Fibroblast of the aortic adventitia (primary cell): ENCODE data around the gene TADA3. TPM values are rescaled to one million over a fixed set of nuclear protein-coding genes. Genes with fewer than 3 reads are reported as not detected.
"Not testable (repeated sequence)": the region's sequence is repeated elsewhere in the genome, so short reads cannot be mapped to it uniquely, and the experiment has no call there.

ENCODE experiments used
- DNase-seq: peaks from one replicate; pipeline ENCODE4 v3.0.0-alpha.2; 2010; ENCODE audit warnings: low read depth
- H3K4me3 ChIP-seq: 2 replicates; pipeline ENCODE4 v1.5.1; 2011; ENCODE audit warnings: low read depth, mild to moderate bottlenecking, control low read depth, low read length, moderate library complexity
- total RNA-seq: library from RNA; depleted of rRNA; stranded (reverse); fragments of >200 nt; gene quantifications from 2 replicates; pipeline ENCODE4 v1.2.3, GENCODE V29; 2012; ENCODE audit warnings: low replicate concordance
- TF ChIP-seq, protein P1 (sequence below): IDR thresholded peaks from 2 replicates; pipeline ENCODE4 v1.5.1; 2011; ENCODE audit warnings: mild to moderate bottlenecking, low read length, control low read depth, inconsistent platforms; ENCODE audit not compliant: insufficient read depth

The TADA3 gene
- total RNA-seq, 1 donor, result 74.2 TPM

DNA sequence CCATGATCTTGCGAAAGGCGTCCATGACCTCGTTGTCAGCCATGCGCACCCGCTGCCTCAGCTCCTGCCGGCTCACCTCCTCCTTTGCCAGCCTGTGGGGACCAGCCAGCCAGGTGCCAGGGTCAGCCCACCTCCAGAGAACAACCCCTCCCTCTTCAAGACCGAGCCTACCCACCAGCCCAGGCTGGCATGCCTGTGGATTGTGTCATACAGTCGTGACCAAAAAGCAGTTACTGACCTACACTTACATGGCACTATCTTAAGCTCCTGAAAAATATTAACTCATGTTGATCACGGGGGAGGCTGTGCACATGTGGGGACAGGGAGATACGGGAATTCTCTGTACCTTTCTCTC is 11.8 kb downstream of the TADA3 start:
- no peak for DNase-seq
- TF ChIP-seq, protein P1, sequence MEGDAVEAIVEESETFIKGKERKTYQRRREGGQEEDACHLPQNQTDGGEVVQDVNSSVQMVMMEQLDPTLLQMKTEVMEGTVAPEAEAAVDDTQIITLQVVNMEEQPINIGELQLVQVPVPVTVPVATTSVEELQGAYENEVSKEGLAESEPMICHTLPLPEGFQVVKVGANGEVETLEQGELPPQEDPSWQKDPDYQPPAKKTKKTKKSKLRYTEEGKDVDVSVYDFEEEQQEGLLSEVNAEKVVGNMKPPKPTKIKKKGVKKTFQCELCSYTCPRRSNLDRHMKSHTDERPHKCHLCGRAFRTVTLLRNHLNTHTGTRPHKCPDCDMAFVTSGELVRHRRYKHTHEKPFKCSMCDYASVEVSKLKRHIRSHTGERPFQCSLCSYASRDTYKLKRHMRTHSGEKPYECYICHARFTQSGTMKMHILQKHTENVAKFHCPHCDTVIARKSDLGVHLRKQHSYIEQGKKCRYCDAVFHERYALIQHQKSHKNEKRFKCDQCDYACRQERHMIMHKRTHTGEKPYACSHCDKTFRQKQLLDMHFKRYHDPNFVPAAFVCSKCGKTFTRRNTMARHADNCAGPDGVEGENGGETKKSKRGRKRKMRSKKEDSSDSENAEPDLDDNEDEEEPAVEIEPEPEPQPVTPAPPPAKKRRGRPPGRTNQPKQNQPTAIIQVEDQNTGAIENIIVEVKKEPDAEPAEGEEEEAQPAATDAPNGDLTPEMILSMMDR, result no peak
- no peak overlapping the region for H3K4me3 ChIP-seq

DNA sequence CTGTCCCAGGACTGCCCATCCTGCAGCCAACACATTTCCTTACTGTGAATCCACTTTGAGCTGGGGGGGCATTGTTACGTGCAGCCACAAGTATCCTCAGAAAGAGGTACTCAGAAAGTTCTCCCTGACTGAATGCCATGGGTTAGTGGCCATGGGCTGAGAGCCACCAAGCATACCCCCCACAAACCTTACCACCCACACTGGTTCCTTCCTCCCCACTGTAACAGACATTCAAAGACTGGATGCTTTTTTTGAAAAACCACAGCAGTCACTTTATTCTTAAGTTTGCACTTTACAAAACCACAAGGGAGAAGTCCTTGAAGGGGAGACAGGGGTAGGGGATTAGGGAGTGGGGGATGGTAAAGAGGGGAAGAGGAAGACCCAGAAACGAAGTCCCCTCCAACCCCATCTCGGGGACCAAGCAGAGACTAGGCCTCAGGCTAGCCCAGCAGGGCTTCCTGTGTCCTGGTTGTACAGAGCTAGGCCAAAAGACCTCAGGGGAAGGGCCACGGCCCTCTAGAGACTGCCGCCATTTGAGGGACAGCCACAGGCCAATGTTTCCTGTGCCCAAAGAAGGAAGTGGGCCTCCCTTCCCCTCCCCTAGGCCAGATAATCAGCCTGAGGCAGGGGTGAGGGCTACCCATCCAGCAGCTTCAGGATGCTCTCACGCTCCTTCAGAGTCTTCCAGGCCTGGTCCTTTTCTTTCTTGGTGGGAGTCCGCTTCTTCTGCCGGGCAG is 12.4 kb downstream of the TADA3 start:
- DNase-seq, result no peak
- TF ChIP-seq, protein P1, result no peak
- H3K4me3 ChIP-seq, result no peak overlapping the region

DNA sequence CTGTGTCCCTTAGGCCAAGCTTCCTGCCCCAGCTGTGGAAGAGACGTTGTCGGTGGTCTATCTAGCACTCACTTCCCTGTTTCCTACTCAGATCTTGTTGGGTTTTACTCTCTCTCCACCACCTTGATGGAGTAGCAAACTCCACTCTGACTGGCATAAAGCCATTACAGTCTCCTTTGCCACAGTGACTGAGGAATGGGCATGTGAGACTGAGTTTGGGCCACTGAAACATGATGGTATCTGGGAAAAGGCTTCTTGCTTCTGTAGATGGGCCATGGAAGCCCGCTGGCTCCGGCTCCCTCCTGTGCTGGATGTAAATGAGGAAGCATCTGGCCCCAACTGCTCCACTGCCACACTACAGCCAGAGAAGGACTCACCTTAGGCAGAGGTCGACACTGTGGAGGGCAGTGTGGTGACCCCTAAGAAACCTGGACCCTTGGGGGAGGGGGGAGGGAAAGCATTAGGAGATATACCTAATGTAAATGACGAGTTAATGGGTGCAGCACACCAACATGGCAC is 13.1 kb downstream of the TADA3 start:
- DNase-seq, result no peak
- no peak overlapping the region for H3K4me3 ChIP-seq

DNA sequence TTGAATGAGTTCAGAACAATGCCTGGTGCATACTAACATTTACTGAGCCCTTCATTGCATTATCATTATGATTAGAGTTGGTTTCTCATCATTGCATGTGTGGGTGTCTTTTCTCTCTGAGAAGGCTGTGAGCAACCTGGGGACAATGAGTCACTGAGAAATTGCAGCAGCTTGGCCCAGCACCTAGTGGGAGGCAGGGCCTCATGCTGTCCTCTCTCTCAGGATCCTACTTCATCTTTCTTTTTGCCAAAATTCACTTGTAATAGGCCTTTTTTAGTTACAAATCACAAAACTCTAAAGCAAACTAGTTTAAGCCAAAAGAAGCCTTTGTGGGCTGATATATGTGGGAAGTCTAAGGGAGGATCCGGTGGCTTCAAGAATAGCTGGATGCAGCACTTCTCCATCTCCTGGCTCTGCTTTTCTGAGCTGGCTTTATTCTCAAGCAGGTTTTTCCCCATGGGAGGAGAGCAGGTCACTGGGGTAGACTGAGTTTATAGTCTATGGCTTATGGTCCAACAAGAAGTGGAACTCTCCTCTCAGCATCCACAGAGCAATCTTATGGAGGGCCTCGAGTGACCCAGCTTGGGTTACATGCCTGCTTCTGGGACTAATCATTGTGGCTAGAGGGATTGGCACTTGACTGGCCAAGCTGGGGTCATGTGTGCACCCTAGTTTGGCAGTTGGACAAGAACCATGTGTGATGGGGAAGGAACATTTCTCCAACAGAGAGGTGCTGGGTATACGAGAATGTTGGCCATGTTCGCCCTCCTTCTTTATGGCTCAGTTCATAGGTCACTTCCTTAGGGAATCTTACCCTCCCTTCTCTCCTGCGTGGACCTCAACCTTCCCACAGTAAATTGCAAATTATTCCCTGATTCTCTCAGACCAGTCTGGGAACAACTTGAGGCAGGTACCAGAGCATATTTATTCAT is 13.9 kb downstream of the TADA3 start:
- DNase-seq, result peak; percentile 83
- no peak overlapping the region for H3K4me3 ChIP-seq
- TF ChIP-seq, protein P1, result no peak

More for the DNA sequence above, 13.1 kb downstream of the TADA3 start:
- TF ChIP-seq, protein P1, result no peak

DNA sequence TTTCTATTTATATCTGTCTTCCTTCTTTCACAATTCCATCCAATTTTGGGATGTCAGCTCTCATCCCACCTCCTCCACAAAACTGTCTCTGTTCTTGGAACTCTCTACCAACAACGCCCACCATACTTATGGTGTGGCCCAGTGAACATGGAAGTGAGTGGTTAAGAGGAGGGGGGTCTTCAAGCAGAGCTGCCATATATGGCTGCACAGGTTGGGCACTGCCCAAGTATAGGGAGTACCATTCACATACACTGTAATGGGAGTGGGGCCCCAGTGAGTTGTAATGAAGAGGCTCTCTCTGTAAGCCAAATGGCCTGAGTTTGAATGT is 14.6 kb downstream of the TADA3 start:
- TF ChIP-seq, protein P1, result no peak
- no peak for DNase-seq
- no peak overlapping the region for H3K4me3 ChIP-seq

DNA sequence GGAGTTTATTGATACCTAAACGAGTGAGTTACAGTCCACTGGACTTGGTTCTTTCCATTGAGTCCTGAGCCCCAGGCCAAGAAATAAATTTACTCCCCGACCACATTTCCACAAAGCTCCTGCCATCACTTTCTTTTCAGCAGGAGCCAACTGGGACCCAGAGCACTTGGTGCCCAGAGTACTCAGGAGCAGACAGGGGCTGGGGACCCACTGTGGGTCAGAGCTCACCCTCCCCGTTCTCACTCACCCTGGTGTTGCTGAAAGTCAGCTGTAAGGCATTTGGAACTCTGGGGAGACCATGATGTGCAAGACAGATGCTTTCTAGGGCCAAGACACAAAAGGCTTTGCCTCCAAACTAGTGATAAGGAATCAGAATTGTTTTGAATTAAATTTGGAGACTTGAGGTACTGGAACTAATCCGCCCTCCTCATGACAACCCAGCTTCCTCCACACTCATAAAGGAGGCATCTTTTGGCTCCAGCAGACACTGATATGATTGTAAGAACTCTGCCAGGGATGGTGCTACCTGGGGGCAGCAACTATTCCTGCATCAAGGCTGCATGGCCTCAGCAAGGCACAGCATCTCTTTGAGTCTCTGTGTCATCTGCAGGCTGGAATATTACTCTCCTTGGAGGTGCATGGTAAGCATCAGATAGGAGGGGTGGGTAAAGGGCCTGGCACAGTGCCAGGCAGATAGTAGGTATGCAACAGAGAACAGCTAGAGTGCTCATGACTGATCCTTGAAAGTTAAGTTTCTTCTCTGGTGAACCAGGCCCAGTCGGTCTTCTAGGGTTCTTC is 15.2 kb downstream of the TADA3 start:
- TF ChIP-seq, protein P1, result no peak
- no peak overlapping the region for H3K4me3 ChIP-seq
- no peak for DNase-seq

DNA sequence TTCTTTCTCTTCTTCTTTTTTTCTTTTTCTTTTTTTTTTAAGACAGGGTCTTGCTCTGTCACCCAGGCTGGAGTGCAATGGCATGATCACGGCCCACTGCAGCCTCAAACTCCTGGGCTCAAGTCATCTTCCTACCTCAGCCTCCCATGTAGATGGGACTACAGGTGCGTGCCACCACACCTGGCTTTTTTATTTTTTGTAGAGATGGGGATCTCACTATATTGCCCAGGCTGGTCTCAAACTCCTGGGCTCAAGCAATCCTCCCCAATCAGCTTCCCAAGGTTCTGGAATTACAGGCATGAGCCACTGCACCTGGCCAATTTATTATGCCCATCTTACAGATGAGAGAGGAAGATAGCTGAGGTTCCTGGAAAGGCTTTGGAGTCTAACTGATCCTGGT is 21.3 kb downstream of the TADA3 start:
- not testable (repeated sequence) for H3K4me3 ChIP-seq, DNase-seq
